ENCODE results near the gene RYR3. TPM values are rescaled to one million over a fixed set of nuclear protein-coding genes. Genes with fewer than 3 reads are reported as not detected.
A peak's percentile ranks its signal among the peaks of the same experiment; 100 is the strongest.

Gene RYR3
- not detected for total RNA-seq

DNA sequence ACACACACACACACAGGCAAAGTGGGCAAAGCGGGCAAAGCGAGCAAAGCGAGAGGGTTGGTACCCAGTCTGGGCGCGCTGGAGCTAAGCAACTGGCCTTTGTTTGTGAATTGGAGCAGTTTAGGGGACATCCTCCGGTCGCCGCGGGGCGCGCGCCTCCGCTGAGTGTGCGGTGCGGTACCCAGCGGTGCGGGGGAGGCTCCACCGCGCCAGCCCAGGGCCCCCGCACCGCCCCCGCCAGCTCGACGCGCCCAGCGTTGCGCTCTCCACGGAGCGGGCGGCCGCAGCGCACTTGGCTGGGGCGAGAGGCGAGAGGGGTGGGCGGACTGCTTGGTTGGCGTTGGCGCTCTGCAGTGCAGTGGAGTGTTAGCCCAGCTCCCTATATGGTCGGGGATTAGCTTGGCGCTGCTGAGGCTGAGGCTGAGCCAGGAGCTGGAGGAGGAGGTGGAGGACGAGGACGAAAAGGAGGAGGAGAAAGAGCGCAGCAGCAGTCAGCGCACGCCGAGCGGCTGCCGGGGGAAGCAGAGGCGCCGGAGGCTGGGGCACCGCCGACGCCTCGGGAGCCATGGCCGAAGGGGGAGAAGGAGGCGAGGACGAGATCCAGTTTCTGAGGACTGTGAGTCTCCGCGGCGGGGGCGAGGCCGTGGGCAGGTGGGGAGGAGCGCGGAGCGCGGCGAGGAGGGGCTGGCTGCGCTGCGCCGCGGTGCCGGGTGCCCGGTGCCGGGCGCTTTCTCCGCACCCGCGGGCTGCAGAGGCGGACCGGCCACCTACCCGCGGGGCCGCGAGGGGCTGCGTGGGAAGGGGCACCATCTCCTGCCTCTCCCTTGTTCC is at the start of gene RYR3:
TSS of gene RYR3 (plus strand) at position 487 of the 831 bp plus-strand sequence. CDS start at position 566, 79 bp downstream.
- Mint-ChIP-seq H3K36me3 (no peaks in the 10 kb centered on the region), H3K4me3 (no peak within 1 kb of the TSS), H3K27me3 (peaks cover 40% of the 10 kb centered on the region), H3K27ac (no peak within 1 kb of the TSS), H3K4me1 (ENCODE audit: low read depth) (peaks cover 3% of the 10 kb centered on the region), H3K9me3 (no peaks in the 10 kb centered on the region)
- ChIA-PET CTCF (interaction anchor here (0.6 kb wide), 1 partner anchor 391 kb away, joined by 3 read pairs; no protein-coding TSS in a partner anchor), POLR2A (no interaction called here)
- DNase-seq = no peak
- intact Hi-C loops (cut with micrococcal nuclease) = no loop called here

DNA sequence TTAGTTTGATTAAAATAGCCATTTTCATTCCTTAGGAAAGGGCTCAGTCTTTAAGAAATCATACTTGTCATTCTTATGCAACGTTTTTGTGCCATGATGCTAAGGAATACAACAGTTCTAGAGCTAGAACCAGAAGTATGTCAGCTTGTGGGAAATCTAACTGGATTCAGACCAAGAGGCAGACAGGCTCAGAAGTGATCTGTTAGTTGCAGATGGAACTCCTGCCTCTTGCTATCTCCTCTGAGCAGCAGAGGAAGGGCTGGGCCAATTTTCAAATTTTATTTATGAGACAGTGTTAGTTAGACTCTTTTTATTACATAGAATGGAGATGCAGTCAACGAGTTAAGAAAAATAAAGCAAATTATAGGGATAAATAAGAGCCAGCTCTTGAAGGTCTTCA is 48.5 kb upstream of the RYR3 start:
- Mint-ChIP-seq H3K9me3 (no peaks in the 10 kb centered on the region), H3K4me3 (no peak overlapping the region), H3K27me3 (no peaks in the 10 kb centered on the region), H3K36me3 (no peaks in the 10 kb centered on the region), H3K4me1 (ENCODE audit: low read depth) (no peaks in the 10 kb centered on the region), H3K27ac (no peak overlapping the region)
- ChIA-PET POLR2A (no interaction called here), CTCF (no interaction called here)
- intact Hi-C loops (cut with micrococcal nuclease) = no loop called here
- no peak for DNase-seq

DNA sequence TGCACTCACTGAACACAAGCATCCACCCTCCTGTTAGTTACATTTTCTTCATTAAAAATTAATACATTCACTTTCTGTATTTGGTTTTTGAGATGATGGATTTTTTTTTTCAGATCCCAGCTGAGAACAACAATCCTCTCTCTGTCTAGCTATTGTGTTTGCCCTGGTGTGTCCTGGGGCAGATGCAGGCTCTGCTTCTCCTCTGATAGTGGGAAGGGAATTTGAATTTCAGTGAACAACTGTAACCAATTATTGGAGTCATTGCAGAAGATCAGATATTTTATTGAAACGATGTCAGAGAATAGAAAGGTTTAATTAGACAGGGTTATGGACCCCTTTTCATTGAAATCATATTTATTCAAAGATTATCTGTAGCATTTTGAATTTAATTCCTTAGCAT is 33.1 kb upstream of the RYR3 start:
- no peak overlapping the region for H3K4me3 Mint-ChIP-seq
- H3K36me3 Mint-ChIP-seq = no peaks in the 10 kb centered on the region
- DNase-seq = no peak
- peaks cover 11% of the 10 kb centered on the region for H3K9me3 Mint-ChIP-seq
- ChIA-PET CTCF (interaction anchor here (1.8 kb wide), 1 partner anchor 14 kb away, joined by 7 read pairs; no protein-coding TSS in a partner anchor), POLR2A (no interaction called here)
- H3K27ac Mint-ChIP-seq = no peak overlapping the region
- no peaks in the 10 kb centered on the region for H3K4me1 Mint-ChIP-seq (ENCODE audit: low read depth)
- intact Hi-C loops (cut with micrococcal nuclease) = no loop called here
- H3K27me3 Mint-ChIP-seq = peaks cover 11% of the 10 kb centered on the region

DNA sequence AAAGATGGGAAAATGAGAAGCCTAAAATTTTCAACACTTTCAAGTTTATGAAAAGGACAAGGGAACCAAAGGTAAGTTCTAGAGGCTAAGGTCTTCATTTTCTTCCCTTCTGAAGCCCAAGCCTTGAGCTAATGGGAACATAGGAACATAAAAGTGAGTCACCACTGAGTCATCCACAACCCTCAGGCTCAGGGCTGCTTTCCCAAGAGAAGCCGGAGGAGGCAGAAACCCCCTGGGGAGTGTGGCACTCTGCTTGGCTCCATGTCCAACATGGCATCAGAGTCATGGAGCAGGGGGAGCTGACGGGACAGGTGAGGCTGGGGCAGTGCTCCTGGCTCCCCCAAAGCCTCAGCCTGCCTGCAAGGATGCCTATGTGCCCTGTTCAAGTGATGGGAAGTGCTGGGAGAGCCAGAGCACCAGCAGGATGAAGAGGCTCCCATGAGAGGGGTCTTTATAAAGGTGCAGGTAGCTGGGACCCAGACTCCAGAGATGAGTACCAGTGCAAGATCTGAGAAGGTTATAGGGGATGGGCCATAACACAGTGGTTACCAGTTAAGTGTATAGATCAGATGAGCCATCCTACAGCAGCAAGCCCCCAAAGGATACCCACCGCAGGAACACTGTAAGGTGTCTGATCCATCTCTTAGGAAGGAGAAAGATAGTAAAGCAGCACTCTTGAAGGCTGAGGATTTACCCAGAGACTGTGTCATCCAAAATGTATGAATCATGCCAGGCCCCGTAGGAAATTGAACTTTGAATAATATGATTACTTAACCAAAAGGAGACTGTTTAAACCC is 31.8 kb upstream of the RYR3 start:
- H3K27me3 Mint-ChIP-seq = peaks cover 11% of the 10 kb centered on the region
- H3K4me3 Mint-ChIP-seq = no peak overlapping the region
- POLR2A ChIA-PET = no interaction called here
- intact Hi-C loops (cut with micrococcal nuclease) = no loop called here
- H3K27ac Mint-ChIP-seq = no peak overlapping the region
- no peaks in the 10 kb centered on the region for H3K4me1 Mint-ChIP-seq (ENCODE audit: low read depth)
- peaks cover 9% of the 10 kb centered on the region for H3K9me3 Mint-ChIP-seq
- CTCF ChIA-PET = interaction anchor here (1.8 kb wide), 1 partner anchor 13 kb away, joined by 7 read pairs; no protein-coding TSS in a partner anchor
- no peaks in the 10 kb centered on the region for H3K36me3 Mint-ChIP-seq
- DNase-seq = no peak

DNA sequence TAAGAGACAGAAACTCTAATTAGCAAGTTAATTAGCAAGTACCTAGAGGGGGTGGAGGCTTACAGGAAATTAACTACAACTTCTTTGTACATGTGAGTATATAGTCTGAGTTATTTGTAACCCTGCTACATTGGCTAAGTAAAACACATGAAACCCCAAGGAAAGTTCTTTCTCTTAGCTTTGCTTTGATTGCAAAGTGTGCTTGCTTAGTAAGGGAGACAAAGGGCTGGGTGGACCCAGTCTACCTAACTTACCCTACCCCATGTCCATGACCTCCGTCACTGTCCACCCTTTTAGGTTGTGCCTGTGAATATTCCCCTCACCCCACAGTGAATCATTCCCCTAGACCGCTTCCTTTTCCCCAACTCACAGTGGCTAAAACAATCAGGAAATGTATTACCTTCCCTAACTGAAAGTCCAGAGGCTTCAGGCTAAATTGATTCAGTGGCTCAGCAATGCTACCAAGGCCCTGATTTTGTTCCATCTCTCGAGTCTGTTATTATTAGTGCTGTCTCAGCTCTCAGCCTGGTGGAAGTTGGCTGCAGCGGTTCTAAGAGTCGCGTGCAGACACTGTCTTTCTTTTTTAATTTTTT is 31.1 kb upstream of the RYR3 start:
- intact Hi-C loops (cut with micrococcal nuclease) = no loop called here
- Mint-ChIP-seq H3K36me3 (no peaks in the 10 kb centered on the region), H3K9me3 (peaks cover 5% of the 10 kb centered on the region), H3K27ac (no peak overlapping the region), H3K4me1 (ENCODE audit: low read depth) (no peaks in the 10 kb centered on the region), H3K4me3 (no peak overlapping the region), H3K27me3 (peaks cover 8% of the 10 kb centered on the region)
- DNase-seq = no peak
- ChIA-PET CTCF (interaction anchor here (1.8 kb wide), 1 partner anchor 12 kb away, joined by 7 read pairs; no protein-coding TSS in a partner anchor), POLR2A (no interaction called here)

DNA sequence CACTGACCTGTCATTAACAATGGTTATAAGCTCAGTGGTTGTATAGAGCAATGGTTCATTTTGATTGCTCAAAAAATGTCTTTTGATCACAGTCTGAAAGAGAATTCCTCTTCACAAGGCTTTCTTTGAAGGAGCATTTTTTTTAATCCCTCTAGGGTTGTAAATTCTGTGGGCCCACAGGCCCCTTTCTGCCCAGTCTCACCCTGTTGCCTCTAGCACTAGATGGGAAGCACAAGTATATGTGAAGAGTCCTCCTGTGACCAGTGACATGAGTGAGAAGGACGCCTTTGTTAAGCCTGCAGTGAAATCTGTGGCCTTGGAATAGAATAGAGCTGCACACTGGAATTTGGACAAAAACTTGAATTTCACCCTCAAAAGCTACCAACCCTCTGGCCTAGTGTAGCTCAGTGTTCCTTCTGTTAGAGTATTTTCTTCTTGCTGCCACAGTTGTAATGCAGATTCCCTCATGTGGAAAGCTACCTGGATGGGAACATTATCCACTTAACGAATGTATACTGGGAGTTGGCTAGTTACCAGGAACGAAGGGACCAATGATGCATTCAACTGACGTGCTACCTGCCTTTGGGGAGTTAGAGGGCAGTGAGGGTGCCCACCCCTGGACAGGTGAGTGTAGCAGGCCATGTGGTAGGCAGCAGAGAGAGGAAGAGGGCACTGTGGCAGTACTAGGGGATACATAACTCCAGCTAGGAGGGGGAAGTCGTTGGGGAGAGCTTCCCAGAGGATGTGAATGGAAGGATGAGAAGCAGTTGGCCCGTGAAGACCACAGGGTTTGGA is 28.3 kb upstream of the RYR3 start:
- H3K27ac Mint-ChIP-seq = no peak overlapping the region
- H3K36me3 Mint-ChIP-seq = no peaks in the 10 kb centered on the region
- CTCF ChIA-PET = no interaction called here
- no peak overlapping the region for H3K4me3 Mint-ChIP-seq
- no peaks in the 10 kb centered on the region for H3K4me1 Mint-ChIP-seq (ENCODE audit: low read depth)
- POLR2A ChIA-PET = no interaction called here
- no peaks in the 10 kb centered on the region for H3K9me3 Mint-ChIP-seq
- peaks cover 4% of the 10 kb centered on the region for H3K27me3 Mint-ChIP-seq
- intact Hi-C loops (cut with micrococcal nuclease) = no loop called here
- no peak for DNase-seq

DNA sequence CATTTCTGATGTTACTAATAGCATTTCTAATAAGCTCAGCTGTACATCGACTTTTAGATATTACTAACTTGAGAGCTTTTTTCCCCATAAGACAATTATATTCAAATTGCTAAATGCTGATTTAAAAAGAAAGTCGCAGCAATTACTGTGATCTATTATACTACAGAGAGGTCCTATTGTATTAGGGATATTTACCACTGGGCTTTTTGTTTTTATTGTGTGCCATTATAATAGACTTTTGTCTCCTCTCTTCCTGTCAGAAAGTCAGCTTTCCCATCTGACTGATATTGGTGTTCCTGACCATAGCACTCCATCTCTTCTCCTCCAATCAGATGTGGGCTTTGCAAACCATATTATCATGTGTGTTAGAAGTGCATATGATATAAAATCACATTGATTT is 27.2 kb upstream of the RYR3 start:
- Mint-ChIP-seq H3K4me3 (no peak overlapping the region), H3K36me3 (no peaks in the 10 kb centered on the region), H3K4me1 (ENCODE audit: low read depth) (no peaks in the 10 kb centered on the region), H3K27me3 (peaks cover 5% of the 10 kb centered on the region), H3K9me3 (no peaks in the 10 kb centered on the region), H3K27ac (no peak overlapping the region)
- DNase-seq = no peak
- POLR2A ChIA-PET = no interaction called here
- intact Hi-C loops (cut with micrococcal nuclease) = no loop called here
- CTCF ChIA-PET = interaction anchor here (1.0 kb wide), 1 partner anchor 9 kb away, joined by 5 read pairs; no protein-coding TSS in a partner anchor

DNA sequence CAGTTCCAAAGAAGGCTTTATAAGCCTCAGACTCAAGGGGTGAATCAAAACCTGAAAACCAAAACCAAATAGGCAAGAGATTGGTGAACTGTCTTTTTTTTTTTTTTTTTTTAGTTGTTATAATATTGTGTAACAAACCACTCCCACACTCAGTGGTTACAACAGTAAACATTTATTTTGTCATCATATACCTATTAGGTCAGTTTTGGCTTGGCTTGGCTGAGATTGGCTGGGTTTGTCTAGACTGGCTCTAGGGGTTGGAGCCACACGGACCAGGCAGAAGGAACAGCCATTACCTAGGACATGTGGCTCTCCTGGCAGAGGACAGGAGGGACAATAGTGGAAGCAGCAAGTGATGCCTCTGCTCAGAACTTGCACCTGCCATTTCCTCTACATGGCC is 26.4 kb upstream of the RYR3 start:
- ChIA-PET POLR2A (no interaction called here), CTCF (interaction anchor here (1.0 kb wide), 1 partner anchor 8 kb away, joined by 5 read pairs; no protein-coding TSS in a partner anchor)
- H3K4me3 Mint-ChIP-seq = no peak overlapping the region
- H3K4me1 Mint-ChIP-seq (ENCODE audit: low read depth) = no peaks in the 10 kb centered on the region
- intact Hi-C loops (cut with micrococcal nuclease) = no loop called here
- no peak for DNase-seq
- H3K36me3 Mint-ChIP-seq = no peaks in the 10 kb centered on the region
- H3K9me3 Mint-ChIP-seq = no peaks in the 10 kb centered on the region
- peaks cover 5% of the 10 kb centered on the region for H3K27me3 Mint-ChIP-seq
- H3K27ac Mint-ChIP-seq = no peak overlapping the region

DNA sequence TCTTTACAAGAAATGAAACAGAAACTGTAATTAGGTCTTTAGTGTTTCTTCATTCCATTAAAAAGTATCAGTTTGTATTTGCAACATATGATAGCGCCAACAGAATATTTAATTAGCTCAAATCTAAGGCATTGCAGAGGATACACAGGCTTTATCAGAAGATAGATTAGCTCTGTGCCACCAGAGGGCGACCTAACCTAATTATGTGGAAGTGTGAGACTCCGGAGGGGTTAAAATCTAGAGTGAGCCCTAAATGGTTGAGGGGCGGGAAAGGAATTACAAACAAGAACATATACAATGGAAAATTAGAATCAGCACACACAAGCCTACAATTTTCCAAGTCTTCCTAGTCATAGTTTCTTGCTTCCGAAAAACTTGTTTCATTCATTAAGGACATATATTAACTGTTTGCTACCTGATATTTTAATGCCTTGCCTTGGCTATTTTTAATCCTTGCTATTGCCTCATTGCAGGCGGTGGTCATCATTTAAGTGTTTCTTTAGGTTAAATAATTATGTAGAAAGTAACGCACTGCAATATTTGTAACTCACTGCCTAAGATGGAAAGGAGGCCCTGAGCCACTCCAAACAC is 18.0 kb upstream of the RYR3 start:
- H3K4me3 Mint-ChIP-seq = no peak overlapping the region
- H3K27me3 Mint-ChIP-seq = peaks cover 2% of the 10 kb centered on the region
- CTCF ChIA-PET = interaction anchor here (0.7 to 5.0 kb wide), 19 partner anchors 9 to 699 kb away, joined by 3 to 57 read pairs (median 4); no protein-coding TSS in a partner anchor

DNA sequence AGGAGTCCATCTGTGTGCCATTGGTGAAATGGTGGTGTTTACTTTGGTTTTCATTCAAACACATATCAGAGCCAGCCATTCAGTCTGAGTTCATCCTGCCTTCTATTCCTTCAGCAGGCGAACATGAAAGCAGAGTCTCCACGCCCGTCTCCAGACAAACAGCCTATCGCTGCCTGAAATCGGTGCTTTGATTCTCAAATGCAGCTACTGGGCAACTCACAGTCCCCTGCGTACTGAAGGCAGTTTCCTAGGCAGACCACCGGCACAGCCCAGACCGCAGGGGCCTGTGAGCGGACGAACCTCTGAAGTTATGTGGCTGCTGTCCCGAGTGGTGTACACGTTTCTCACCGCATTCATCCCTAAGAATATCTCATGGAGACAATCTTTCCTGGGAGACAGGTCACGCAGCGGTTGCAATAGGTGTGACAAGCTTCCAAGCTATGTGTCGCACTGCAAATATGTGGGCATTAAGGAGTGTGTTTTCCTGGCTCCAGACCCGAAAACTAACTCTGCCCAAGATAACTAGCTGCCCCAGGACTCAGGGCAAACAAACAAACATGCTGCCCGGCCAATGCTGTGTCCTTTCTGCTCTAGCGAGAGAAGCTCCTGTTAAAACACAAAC is 16.9 kb upstream of the RYR3 start:
- Mint-ChIP-seq H3K9me3 (no peaks in the 10 kb centered on the region), H3K36me3 (no peaks in the 10 kb centered on the region), H3K4me1 (ENCODE audit: low read depth) (no peaks in the 10 kb centered on the region), H3K27ac (no peak overlapping the region), H3K4me3 (no peak overlapping the region), H3K27me3 (peaks cover 2% of the 10 kb centered on the region)
- POLR2A ChIA-PET = no interaction called here
- CTCF ChIA-PET = interaction anchor here (0.7 to 5.0 kb wide), 8 partner anchors 10 to 446 kb away, joined by 3 to 57 read pairs (median 4); no protein-coding TSS in a partner anchor
- no peak for DNase-seq
- intact Hi-C loops (cut with micrococcal nuclease) = loop anchor here (2.0 kb wide), 1 partner anchor 407 kb away; no protein-coding TSS in a partner anchor

More for the DNA sequence above, 18.0 kb upstream of the RYR3 start:
- no peaks in the 10 kb centered on the region for H3K36me3 Mint-ChIP-seq
- intact Hi-C loops (cut with micrococcal nuclease) = loop anchor here (2.0 kb wide), 1 partner anchor 408 kb away; no protein-coding TSS in a partner anchor
- no peak overlapping the region for H3K27ac Mint-ChIP-seq
- H3K9me3 Mint-ChIP-seq = no peaks in the 10 kb centered on the region
- POLR2A ChIA-PET = no interaction called here
- peak; percentile 51 for DNase-seq
- no peaks in the 10 kb centered on the region for H3K4me1 Mint-ChIP-seq (ENCODE audit: low read depth)

DNA sequence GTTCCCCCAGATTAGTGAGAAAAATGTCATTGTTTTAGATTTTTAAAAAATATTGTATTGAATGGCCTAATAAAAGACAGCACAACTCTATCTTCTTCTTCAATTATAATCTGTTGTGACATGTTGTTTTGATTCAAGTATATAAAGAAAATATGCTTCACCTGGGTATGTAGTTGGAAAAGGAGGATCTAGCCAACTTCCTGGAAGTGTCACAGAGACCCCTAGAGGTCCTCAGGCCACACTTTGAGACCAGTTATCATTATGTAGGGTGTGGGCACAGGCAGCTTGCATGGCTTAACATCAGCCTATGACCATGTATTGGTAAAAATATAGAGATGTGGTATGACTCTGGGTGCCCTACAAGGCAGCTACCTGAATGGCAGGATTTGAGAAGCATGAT is 14.7 kb upstream of the RYR3 start:
- Mint-ChIP-seq H3K27me3 (peaks cover 2% of the 10 kb centered on the region), H3K9me3 (no peaks in the 10 kb centered on the region), H3K4me3 (no peak overlapping the region), H3K36me3 (no peaks in the 10 kb centered on the region), H3K4me1 (ENCODE audit: low read depth) (no peaks in the 10 kb centered on the region), H3K27ac (no peak overlapping the region)
- intact Hi-C loops (cut with micrococcal nuclease) = no loop called here
- no peak for DNase-seq
- ChIA-PET CTCF (no interaction called here), POLR2A (no interaction called here)

Measured in activated CD4-positive, alpha-beta memory T cell treated with anti-CD3 and anti-CD28 coated beads for 36 hours (primary cell).